Measurements from ENCODE around the gene TNFSF15. TPM values are rescaled to one million over a fixed set of nuclear protein-coding genes. Genes with fewer than 3 reads are reported as not detected.

The TNFSF15 gene
- total RNA-seq, 1 donor from 2014 or later = 5.2 TPM

- DNase-seq (no peak), ATAC-seq (no peak)
- Histone ChIP-seq H3K27ac (no peak overlapping the region), H3K36me3 (no peaks in the 10 kb centered on the region), H3K27me3 (ENCODE audit: low read depth) (no peaks in the 10 kb centered on the region), H3K4me3 (no peak overlapping the region), H3K9me3 (no peaks in the 10 kb centered on the region), H3K4me1 (no peaks in the 10 kb centered on the region)
- intact Hi-C loops (cut with DNase I) = no loop called here
- TF ChIP-seq, protein P1, sequence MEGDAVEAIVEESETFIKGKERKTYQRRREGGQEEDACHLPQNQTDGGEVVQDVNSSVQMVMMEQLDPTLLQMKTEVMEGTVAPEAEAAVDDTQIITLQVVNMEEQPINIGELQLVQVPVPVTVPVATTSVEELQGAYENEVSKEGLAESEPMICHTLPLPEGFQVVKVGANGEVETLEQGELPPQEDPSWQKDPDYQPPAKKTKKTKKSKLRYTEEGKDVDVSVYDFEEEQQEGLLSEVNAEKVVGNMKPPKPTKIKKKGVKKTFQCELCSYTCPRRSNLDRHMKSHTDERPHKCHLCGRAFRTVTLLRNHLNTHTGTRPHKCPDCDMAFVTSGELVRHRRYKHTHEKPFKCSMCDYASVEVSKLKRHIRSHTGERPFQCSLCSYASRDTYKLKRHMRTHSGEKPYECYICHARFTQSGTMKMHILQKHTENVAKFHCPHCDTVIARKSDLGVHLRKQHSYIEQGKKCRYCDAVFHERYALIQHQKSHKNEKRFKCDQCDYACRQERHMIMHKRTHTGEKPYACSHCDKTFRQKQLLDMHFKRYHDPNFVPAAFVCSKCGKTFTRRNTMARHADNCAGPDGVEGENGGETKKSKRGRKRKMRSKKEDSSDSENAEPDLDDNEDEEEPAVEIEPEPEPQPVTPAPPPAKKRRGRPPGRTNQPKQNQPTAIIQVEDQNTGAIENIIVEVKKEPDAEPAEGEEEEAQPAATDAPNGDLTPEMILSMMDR (IDR thresholded peaks at IDR 0.05) = no peak
Measured at GRCh38 chr9:114824110-114824509, 18.3 kb upstream of the TNFSF15 start.

DNA sequence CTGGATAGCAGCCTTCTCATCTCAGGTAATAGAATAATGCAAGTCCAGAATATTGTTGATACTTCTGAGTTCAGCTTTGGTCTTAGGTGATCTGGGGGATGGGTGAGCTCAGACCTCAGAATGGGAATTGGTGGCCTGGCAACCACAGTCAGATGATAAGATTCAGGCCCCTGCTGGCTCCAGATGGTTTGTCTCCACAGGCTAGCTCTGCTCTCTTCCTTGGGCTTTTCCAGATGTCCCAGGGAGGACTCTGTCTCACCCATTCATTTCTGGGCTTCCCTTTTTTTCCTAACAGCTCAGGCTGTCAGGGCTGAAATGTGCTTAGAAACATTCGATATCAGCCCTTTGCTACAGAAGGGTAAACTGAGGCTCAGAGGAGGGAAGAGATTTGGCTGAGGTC, 17.6 kb upstream of the TNFSF15 start:
- no peaks in the 10 kb centered on the region for H3K36me3 ChIP-seq
- intact Hi-C loops (cut with DNase I) = no loop called here
- no peaks in the 10 kb centered on the region for H3K9me3 ChIP-seq
- no peaks in the 10 kb centered on the region for H3K27me3 ChIP-seq (ENCODE audit: low read depth)
- H3K4me1 ChIP-seq = no peaks in the 10 kb centered on the region
- H3K27ac ChIP-seq = no peak overlapping the region
- no peak for DNase-seq
- ATAC-seq = no peak
- H3K4me3 ChIP-seq = no peak overlapping the region
- TF ChIP-seq, protein P1 (IDR thresholded peaks at IDR 0.05) = no peak

- no peaks in the 10 kb centered on the region for H3K36me3 ChIP-seq
- intact Hi-C loops (cut with DNase I) = no loop called here
- ATAC-seq = no peak
- no peak overlapping the region for H3K4me3 ChIP-seq
- TF ChIP-seq, protein P1 (IDR thresholded peaks at IDR 0.05) = no peak
- DNase-seq = no peak
- H3K27ac ChIP-seq = no peak overlapping the region
- no peaks in the 10 kb centered on the region for H3K27me3 ChIP-seq (ENCODE audit: low read depth)
- H3K4me1 ChIP-seq = no peaks in the 10 kb centered on the region
- H3K9me3 ChIP-seq = no peaks in the 10 kb centered on the region
Measured at GRCh38 chr9:114822708-114823107, 16.9 kb upstream of the TNFSF15 start.

- Histone ChIP-seq H3K4me1 (no peaks in the 10 kb centered on the region), H3K27ac (no peak overlapping the region), H3K27me3 (ENCODE audit: low read depth) (no peaks in the 10 kb centered on the region), H3K4me3 (no peak overlapping the region), H3K36me3 (no peaks in the 10 kb centered on the region), H3K9me3 (no peaks in the 10 kb centered on the region)
- DNase-seq (no peak), ATAC-seq (peak; percentile 67 to 84)
- intact Hi-C loops (cut with DNase I) = no loop called here
- TF ChIP-seq, protein P1 (IDR thresholded peaks at IDR 0.05) = no peak
Measured at GRCh38 chr9:114820776-114821501, 15.1 kb upstream of the TNFSF15 start.

- TF ChIP-seq, protein P1 (IDR thresholded peaks at IDR 0.05) = no peak
- intact Hi-C loops (cut with DNase I) = no loop called here
- no peak for DNase-seq
Measured at GRCh38 chr9:114818178-114818577, 12.3 kb upstream of the TNFSF15 start.

More at GRCh38 chr9:114818178-114818577, 12.3 kb upstream of the TNFSF15 start:
- no peak for ATAC-seq
- no peaks in the 10 kb centered on the region for H3K4me1 ChIP-seq
- H3K27ac ChIP-seq = no peak overlapping the region
- no peaks in the 10 kb centered on the region for H3K36me3 ChIP-seq
- H3K27me3 ChIP-seq (ENCODE audit: low read depth) = no peaks in the 10 kb centered on the region
- no peak overlapping the region for H3K4me3 ChIP-seq
- H3K9me3 ChIP-seq = no peaks in the 10 kb centered on the region
